ENCODE data around the gene PRKACA.

GRCh38 chr19:14059652-14060155, 57.9 kb downstream of the PRKACA start:
- no peak for TF ChIP-seq CTCF (conservative IDR thresholded peaks at IDR 0.05)
- TF ChIP-seq ZFX (IDR thresholded peaks at IDR 0.05) = no peak

All from C4-2B (cell line).